Esophagus muscularis mucosa (tissue), 4 donors: ENCODE data around the gene SPOCD1. TPM values are rescaled to one million over a fixed set of nuclear protein-coding genes. Genes with fewer than 3 reads are reported as not detected.

ENCODE experiments used
- DNase-seq: peaks from one replicate; pipeline ENCODE4 v3.0.0-alpha.2; 2017; ENCODE audit errors: extremely low spot score
- H3K27ac ChIP-seq, 4 donors: fragments of 200-600 bp; sonication (generic); replicated peaks in 1 of 4; 1 replicate in 3 of 4; 2 replicates in 1 of 4; pipeline ENCODE4 v1.5.1; 2016 to 2019; ENCODE audit warnings: mild to moderate bottlenecking in 1 of 4
- H3K27me3 ChIP-seq, 4 donors: fragments of 200-600 bp; sonication (generic); one replicate each; pipeline versions ENCODE4 v1.5.1 to v1.6.0; 2016 to 2019
- H3K36me3 ChIP-seq, 4 donors: fragments of 200-600 bp; sonication (generic); one replicate each; pipeline ENCODE4 v1.5.1; 2016 to 2019
- H3K4me1 ChIP-seq, 4 donors: fragments of 200-600 bp; sonication (generic); one replicate each; pipeline ENCODE4 v1.5.1; 2016 to 2019
- H3K4me3 ChIP-seq, 4 donors: fragments of 200-600 bp; sonication (generic); 1 replicate in 2 of 4; 2 replicates in 2 of 4; pipeline ENCODE4 v1.5.1; 2016 to 2019; ENCODE audit warnings: mild to moderate bottlenecking in 4 of 4, moderate library complexity in 1 of 4
- H3K9me3 ChIP-seq, 4 donors: fragments of 200-600 bp; sonication (generic); 1 replicate in 3 of 4; 2 replicates in 1 of 4; pipeline ENCODE4 v1.5.1; 2016 to 2019
- EP300 ChIP-seq: sonication (generic); formaldehyde crosslinking; IDR thresholded peaks from one replicate; pipeline ENCODE4 v1.6.1; 2017; ENCODE audit warnings: antibody characterized with exemption
- POLR2A ChIP-seq: fragments of 450-650 bp; IDR thresholded peaks from one replicate; pipeline ENCODE4 v1.6.1; 2017; ENCODE audit warnings: antibody characterized with exemption, moderate library complexity, mild to moderate bottlenecking, low read depth
- POLR2AphosphoS5 ChIP-seq, 2 donors: sonication (generic); formaldehyde crosslinking; IDR thresholded peaks; one replicate each; pipeline ENCODE4 v1.6.1; 2017; ENCODE audit warnings: antibody characterized with exemption in 2 of 2
- WGBS: methylation state at CpG from one replicate; pipeline ENCODE4 v1.1.5; 2018; 5-methylcytosine and 5-hydroxymethylcytosine counted together
- intact Hi-C: fragments of 100-400 bp; cut with DNase I; formaldehyde crosslinking; loops from one replicate; pipeline ENCODE4 v1.15.1; 2023
- total RNA-seq, 4 donors: library from RNA; depleted of rRNA; stranded (reverse); fragments of >200 nt; gene quantifications; one replicate each; pipeline versions ENCODE4 v1.1.0 to v1.2.1, GENCODE V29; 2016
- TF ChIP-seq, protein P1 (sequence below), 3 experiments: fragments of 200-600 bp in 2 of 3; fragments of 450-650 bp in 1 of 3; sonication (generic) in 2 of 3; IDR thresholded peaks; one replicate each; pipeline ENCODE4 v1.5.1; 2017 to 2019; ENCODE audit warnings: antibody characterized with exemption in 3 of 3, mild to moderate bottlenecking in 2 of 3, moderate library complexity in 1 of 3

SPOCD1 gene
- total RNA-seq, 4 donors from 2014 or later = 0.17 to 0.19 (median 0.17) TPM; not detected in 1

GRCh38 chr1:31837451-31838158 lies 21.8 kb upstream of the SPOCD1 start:
- intact Hi-C loops = no loop called here
- Histone ChIP-seq H3K9me3 (no peaks in the 10 kb centered on the region), H3K27ac (no peak overlapping the region), H3K27me3 (peaks cover 0 to 4% (median 0%) of the 10 kb centered on the region in 4 donors), H3K4me3 (no peak overlapping the region), H3K36me3 (no peaks in the 10 kb centered on the region), H3K4me1 (no peaks in the 10 kb centered on the region)
- TF ChIP-seq, protein P1, sequence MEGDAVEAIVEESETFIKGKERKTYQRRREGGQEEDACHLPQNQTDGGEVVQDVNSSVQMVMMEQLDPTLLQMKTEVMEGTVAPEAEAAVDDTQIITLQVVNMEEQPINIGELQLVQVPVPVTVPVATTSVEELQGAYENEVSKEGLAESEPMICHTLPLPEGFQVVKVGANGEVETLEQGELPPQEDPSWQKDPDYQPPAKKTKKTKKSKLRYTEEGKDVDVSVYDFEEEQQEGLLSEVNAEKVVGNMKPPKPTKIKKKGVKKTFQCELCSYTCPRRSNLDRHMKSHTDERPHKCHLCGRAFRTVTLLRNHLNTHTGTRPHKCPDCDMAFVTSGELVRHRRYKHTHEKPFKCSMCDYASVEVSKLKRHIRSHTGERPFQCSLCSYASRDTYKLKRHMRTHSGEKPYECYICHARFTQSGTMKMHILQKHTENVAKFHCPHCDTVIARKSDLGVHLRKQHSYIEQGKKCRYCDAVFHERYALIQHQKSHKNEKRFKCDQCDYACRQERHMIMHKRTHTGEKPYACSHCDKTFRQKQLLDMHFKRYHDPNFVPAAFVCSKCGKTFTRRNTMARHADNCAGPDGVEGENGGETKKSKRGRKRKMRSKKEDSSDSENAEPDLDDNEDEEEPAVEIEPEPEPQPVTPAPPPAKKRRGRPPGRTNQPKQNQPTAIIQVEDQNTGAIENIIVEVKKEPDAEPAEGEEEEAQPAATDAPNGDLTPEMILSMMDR (IDR thresholded peaks at IDR 0.05) = no peak
- TF ChIP-seq POLR2A (no peak), EP300 (no peak), POLR2AphosphoS5 (IDR thresholded peaks at IDR 0.05) (no peak)
- 80% methylated on average over 9 of the region's 9 CpGs for WGBS
- DNase-seq = no peak

DNA sequence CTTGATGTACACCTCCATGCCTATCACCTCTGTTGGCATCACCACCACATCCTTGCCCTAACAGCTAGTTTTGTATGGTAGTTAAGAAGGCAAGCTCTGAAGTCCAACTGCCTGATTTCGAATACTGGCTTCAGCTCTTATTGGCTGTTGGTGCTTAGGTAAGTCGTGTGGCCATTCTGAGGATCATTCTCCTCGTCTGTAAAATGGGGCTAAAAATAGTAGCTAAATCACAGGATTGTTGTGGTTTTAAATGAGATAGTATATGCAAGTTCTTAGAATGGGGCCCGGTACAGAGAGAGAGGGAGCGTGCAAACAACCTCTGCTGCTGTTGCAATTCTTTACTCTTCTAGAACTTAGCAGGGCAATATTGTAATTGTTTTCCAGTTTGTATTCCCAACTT lies 20.8 kb upstream of the SPOCD1 start:
- no peaks in the 10 kb centered on the region for H3K4me1 ChIP-seq
- TF ChIP-seq POLR2AphosphoS5 (IDR thresholded peaks at IDR 0.05) (no peak), EP300 (no peak), POLR2A (no peak)
- TF ChIP-seq, protein P1 (IDR thresholded peaks at IDR 0.05) = no peak
- peaks cover 0 to 4% (median 0%) of the 10 kb centered on the region in 4 donors for H3K27me3 ChIP-seq
- DNase-seq = no peak
- H3K9me3 ChIP-seq = no peaks in the 10 kb centered on the region
- intact Hi-C loops = no loop called here
- no peaks in the 10 kb centered on the region for H3K36me3 ChIP-seq
- no peak overlapping the region for H3K27ac ChIP-seq
- 91% methylated on average over 5 of the region's 5 CpGs for WGBS
- no peak overlapping the region for H3K4me3 ChIP-seq

DNA sequence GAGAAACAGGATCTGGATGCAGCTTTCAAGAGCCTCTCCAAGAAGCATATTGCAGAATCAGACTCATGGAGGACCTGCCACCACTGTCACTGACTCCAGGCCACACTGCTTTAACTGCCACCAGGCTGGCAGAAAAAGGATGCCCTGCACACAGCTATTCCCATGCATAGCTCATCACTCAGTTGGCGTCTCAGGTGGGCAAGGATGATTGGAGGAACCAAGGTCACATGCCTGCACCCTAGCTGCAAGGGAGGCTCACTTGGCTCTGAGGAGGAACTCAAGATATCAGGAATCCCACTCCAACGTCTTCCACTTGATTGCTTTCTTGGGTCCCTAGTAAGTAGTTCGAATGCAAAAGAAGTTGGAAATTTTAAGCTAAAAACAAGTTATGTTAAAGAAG lies 19.6 kb upstream of the SPOCD1 start:
- Histone ChIP-seq H3K27ac (no peak overlapping the region), H3K4me3 (no peak overlapping the region), H3K36me3 (no peaks in the 10 kb centered on the region), H3K27me3 (peaks cover 0 to 4% (median 0%) of the 10 kb centered on the region in 4 donors), H3K9me3 (no peaks in the 10 kb centered on the region), H3K4me1 (no peaks in the 10 kb centered on the region)
- TF ChIP-seq, protein P1 (IDR thresholded peaks at IDR 0.05) = no peak
- TF ChIP-seq POLR2A (no peak), POLR2AphosphoS5 (IDR thresholded peaks at IDR 0.05) (no peak), EP300 (no peak)
- intact Hi-C loops = no loop called here
- 89% methylated on average over 3 of the region's 3 CpGs for WGBS
- DNase-seq = no peak

DNA sequence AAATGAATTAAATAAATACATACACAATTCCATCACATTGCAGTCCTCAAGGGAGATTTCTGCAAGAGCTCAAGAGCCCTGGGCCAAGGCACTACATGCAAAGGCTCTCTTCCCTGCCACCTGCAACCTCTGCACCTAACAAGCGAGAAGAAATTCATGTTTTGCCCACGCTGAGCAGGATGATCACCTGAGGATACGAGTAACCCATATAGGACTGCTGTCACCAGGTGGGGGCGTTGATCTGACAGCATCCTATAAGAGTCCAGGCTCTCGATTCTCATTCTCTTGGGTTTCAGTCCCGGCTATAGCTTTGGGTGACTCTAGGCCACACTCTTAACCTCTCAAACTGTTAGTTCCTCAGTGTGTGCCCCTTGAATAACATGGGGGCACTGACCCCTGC lies 18.7 kb upstream of the SPOCD1 start:
- Histone ChIP-seq H3K4me1 (no peaks in the 10 kb centered on the region), H3K36me3 (no peaks in the 10 kb centered on the region), H3K4me3 (no peak overlapping the region), H3K27me3 (peaks cover 0 to 11% (median 0%) of the 10 kb centered on the region in 4 donors), H3K9me3 (no peaks in the 10 kb centered on the region), H3K27ac (no peak overlapping the region)
- intact Hi-C loops = no loop called here
- no peak for DNase-seq
- 82% methylated on average over 6 of the region's 6 CpGs for WGBS
- TF ChIP-seq EP300 = no peak
- no peak for TF ChIP-seq POLR2A
- TF ChIP-seq, protein P1 (IDR thresholded peaks at IDR 0.05) = no peak
- TF ChIP-seq POLR2AphosphoS5 (IDR thresholded peaks at IDR 0.05) = no peak
